ENCODE results near the gene ADAMTS12.

DNA sequence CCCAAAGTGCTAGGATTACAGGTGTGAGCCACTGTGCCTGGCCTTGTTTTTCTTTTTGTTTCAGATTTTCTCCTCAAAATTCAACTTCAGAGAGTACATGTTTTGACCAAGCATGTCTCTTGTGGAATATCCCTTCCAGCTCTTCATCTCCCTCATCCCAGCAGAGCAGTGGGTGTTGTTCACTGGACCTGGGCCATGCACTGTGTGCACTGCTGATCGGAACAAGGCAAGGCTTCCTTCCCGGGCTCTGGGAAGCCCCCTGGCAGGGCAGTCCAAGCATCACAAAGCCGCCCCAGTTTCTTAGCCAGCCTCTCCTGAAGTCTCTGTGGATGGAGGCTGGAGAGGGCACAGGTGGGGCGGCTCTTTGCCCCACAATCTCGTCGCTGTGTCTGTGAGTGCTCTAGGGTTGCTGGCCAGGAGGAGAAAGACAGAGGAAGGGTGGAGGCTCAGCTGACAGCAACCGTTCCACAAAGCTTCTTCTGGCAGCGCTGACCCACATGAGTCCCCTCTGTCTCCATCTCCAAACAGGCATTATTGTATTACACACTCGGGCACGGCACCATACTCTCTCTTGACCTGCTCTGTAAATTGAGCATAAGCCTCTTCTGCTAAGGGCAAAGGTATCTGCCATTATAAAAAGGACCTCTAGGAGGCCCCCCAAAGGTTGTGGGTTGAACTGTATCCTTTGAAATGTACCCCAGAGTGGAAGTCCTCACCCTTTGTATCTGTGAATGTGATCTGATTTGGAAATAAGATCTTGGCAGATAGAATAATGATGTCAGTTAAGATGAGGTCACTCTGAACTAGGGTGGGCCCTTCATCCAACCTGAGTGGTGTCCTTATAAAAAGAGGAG, 361.4 kb downstream of the ADAMTS12 start:
- no peak for TF ChIP-seq EZH2 (IDR thresholded peaks at IDR 0.05; ENCODE audit: insufficient read depth, poor library complexity, severe bottlenecking)
- TF ChIP-seq EZH2phosphoT487 (IDR thresholded peaks at IDR 0.05; ENCODE audit: insufficient read depth, low read depth): no peak

Measured in GM23248 (cell line).